Fibroblast of lung (primary cell): ENCODE measurements around the gene PCED1A. TPM values are rescaled to one million over a fixed set of nuclear protein-coding genes. Genes with fewer than 3 reads are reported as not detected.
A peak's percentile ranks its signal among the peaks of the same experiment; 100 is the strongest.

Experiments used
- DNase-seq, 2 donors: peaks; one replicate each; pipeline versions ENCODE4 v3.0.0 to v3.0.0-alpha.2; 2010; ENCODE audit warnings: low read depth in 2 of 2
- H2AFZ ChIP-seq: 2 replicates; pipeline ENCODE4 v1.5.1; 2012; ENCODE audit warnings: low read length, control low read depth, inconsistent platforms
- H3K27ac ChIP-seq: 2 replicates; pipeline ENCODE4 v1.5.1; 2011; ENCODE audit warnings: low read length, control low read depth; ENCODE audit not compliant: insufficient read depth
- H3K27me3 ChIP-seq: 2 replicates; pipeline ENCODE4 v1.5.1; 2011; ENCODE audit warnings: mild to moderate bottlenecking, low read length; ENCODE audit not compliant: control insufficient read depth, insufficient read depth
- H3K36me3 ChIP-seq: 2 replicates; pipeline ENCODE4 v1.5.1; 2011; ENCODE audit warnings: low read length; ENCODE audit not compliant: control insufficient read depth, insufficient read depth
- H3K4me1 ChIP-seq: 2 replicates; pipeline ENCODE4 v1.5.1; 2011; ENCODE audit warnings: low read length; ENCODE audit not compliant: control insufficient read depth, insufficient read depth; ENCODE audit errors: extremely low read depth
- H3K4me2 ChIP-seq: 2 replicates; pipeline ENCODE4 v1.5.1; 2011; ENCODE audit warnings: low read length, control low read depth; ENCODE audit not compliant: insufficient read depth; ENCODE audit errors: extremely low read depth
- H3K4me3 ChIP-seq, 4 experiments: fragments of 200-600 bp in 1 of 4; sonication (generic) in 1 of 4; replicated peaks in 1 of 4; 2 replicates each; pipeline ENCODE4 v1.5.1; 2011 to 2016; ENCODE audit warnings: low read length in 4 of 4, low read depth in 3 of 4, mild to moderate bottlenecking in 3 of 4, control low read depth in 2 of 4, inconsistent platforms in 1 of 4, mixed read lengths in 1 of 4; ENCODE audit not compliant: insufficient read depth in 1 of 4; ENCODE audit errors: control extremely low read depth in 1 of 4
- H3K79me2 ChIP-seq: 2 replicates; pipeline ENCODE4 v1.5.1; 2012; ENCODE audit warnings: mild to moderate bottlenecking, low read length, inconsistent platforms; ENCODE audit not compliant: control insufficient read depth, insufficient read depth
- H3K9ac ChIP-seq: 2 replicates; pipeline ENCODE4 v1.5.1; 2011; ENCODE audit warnings: mild to moderate bottlenecking, low read length, control low read depth; ENCODE audit not compliant: insufficient read depth
- H3K9me3 ChIP-seq: 2 replicates; pipeline ENCODE4 v1.5.1; 2012; ENCODE audit warnings: low read depth, low read length; ENCODE audit not compliant: control insufficient read depth, insufficient read depth
- H4K20me1 ChIP-seq: 2 replicates; pipeline ENCODE4 v1.5.1; 2011; ENCODE audit warnings: low read length; ENCODE audit not compliant: control insufficient read depth, insufficient read depth; ENCODE audit errors: extremely low read depth
- EZH2 ChIP-seq: IDR thresholded peaks from 2 replicates; pipeline ENCODE4 v1.5.1; 2012; ENCODE audit warnings: low read length, control low read depth, mild to moderate bottlenecking; ENCODE audit errors: missing control alignments
- polyA plus RNA-seq, 2 donors: library from polyadenylated mRNA; depleted of rRNA in 1 of 2; stranded (reverse) in 1 of 2; unstranded in 1 of 2; fragments of >200 nt; gene quantifications; 2 replicates each; pipeline ENCODE4 v1.2.1, GENCODE V29; 2011 to 2012; ENCODE audit warnings: missing spikeins in 1 of 2
- total RNA-seq: library from RNA; depleted of rRNA; stranded (reverse); fragments of >200 nt; gene quantifications from 2 replicates; pipeline ENCODE4 v1.2.1, GENCODE V29; 2014
- TF ChIP-seq, protein P1 (sequence below), 2 donors: IDR thresholded peaks in 1 of 2; conservative IDR thresholded peaks in 1 of 2; 1 replicate in 1 of 2; 2 replicates in 1 of 2; pipeline ENCODE4 v1.5.1; 2011 to 2012; ENCODE audit warnings: low read length in 2 of 2, control low read depth in 1 of 2, inconsistent platforms in 1 of 2, low read depth in 1 of 2, mild to moderate bottlenecking in 1 of 2

The PCED1A gene
- total and polyA plus RNA-seq, 2 donors (not counting 1 experiment from before 2014, with no cell fraction given) = 16.4 to 26.4 TPM

DNA sequence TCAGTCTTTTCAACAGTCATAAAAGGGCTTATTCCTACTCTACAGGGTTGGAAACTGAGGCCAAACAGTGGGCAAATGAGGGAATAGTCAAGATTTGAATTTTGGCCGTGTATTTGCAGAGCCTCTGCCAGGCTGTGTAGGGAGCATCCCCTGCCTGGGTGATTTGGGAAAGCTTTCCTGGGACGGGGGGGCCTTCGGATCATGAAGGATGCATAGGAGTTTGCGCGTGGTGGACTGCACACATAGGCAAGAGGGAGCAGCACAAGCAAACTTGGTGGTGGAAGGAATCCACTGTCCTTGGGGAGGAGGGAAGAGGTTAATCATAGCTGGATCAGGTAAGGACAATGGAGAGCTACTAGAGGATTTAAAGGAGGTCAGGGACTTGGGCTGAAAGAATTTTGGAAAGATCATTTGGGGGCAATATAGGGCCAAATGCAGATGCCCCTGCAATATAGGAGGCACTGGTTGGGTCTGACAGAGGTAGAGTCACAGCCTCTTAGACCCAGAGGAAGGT is 35.3 kb upstream of the PCED1A start:
- DNase-seq = no peak

DNA sequence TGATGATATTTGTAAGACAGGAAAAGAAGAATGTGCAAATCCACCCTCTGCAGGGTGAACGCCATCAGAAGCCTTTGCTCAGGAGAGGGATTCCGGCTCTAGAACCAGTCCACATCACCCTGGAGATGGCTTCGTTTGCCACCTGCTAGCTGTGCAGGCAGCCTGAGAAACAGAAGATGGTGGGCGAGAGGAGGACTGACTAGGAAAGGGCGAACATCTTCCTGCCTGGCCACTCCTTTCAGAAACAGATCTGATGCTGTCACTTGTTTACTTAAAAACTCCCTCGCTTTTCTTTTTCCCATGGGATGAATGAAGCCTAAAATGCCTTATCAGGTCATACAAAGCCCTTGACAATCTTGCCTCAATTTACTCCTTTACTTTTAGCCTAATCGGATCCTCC is 34.0 kb upstream of the PCED1A start:
- H3K4me3 ChIP-seq = peak overlapping the region; percentile 76 to 89 (median 87)
- H3K36me3 ChIP-seq = peaks cover 1% of the 10 kb centered on the region
- H3K27ac ChIP-seq = no peak overlapping the region
- no peak for DNase-seq
- H3K79me2 ChIP-seq = peaks cover 28% of the 10 kb centered on the region
- TF ChIP-seq EZH2 = no peak
- TF ChIP-seq, protein P1, sequence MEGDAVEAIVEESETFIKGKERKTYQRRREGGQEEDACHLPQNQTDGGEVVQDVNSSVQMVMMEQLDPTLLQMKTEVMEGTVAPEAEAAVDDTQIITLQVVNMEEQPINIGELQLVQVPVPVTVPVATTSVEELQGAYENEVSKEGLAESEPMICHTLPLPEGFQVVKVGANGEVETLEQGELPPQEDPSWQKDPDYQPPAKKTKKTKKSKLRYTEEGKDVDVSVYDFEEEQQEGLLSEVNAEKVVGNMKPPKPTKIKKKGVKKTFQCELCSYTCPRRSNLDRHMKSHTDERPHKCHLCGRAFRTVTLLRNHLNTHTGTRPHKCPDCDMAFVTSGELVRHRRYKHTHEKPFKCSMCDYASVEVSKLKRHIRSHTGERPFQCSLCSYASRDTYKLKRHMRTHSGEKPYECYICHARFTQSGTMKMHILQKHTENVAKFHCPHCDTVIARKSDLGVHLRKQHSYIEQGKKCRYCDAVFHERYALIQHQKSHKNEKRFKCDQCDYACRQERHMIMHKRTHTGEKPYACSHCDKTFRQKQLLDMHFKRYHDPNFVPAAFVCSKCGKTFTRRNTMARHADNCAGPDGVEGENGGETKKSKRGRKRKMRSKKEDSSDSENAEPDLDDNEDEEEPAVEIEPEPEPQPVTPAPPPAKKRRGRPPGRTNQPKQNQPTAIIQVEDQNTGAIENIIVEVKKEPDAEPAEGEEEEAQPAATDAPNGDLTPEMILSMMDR (conservative IDR thresholded peaks at IDR 0.05 in 1 of 2, IDR thresholded peaks at IDR 0.05 in 1 of 2; ENCODE audit: low read depth in 1 of 2, low read length in 2 of 2) = no peak
- peak overlapping the region; percentile 86 for H3K4me2 ChIP-seq
- no peaks in the 10 kb centered on the region for H3K9me3 ChIP-seq
- H4K20me1 ChIP-seq = no peaks in the 10 kb centered on the region
- peaks cover 15% of the 10 kb centered on the region for H3K4me1 ChIP-seq
- H3K9ac ChIP-seq = peak overlapping the region; percentile 34
- H2AFZ ChIP-seq = no peak overlapping the region
- H3K27me3 ChIP-seq = no peaks in the 10 kb centered on the region

More for the DNA sequence above, 35.3 kb upstream of the PCED1A start:
- TF ChIP-seq EZH2 = no peak
- TF ChIP-seq, protein P1 (conservative IDR thresholded peaks at IDR 0.05 in 1 of 2, IDR thresholded peaks at IDR 0.05 in 1 of 2; ENCODE audit: low read depth in 1 of 2, low read length in 2 of 2) = no peak
- H3K4me1 ChIP-seq = peaks cover 13% of the 10 kb centered on the region
- H3K9ac ChIP-seq = no peak overlapping the region
- peaks cover 39% of the 10 kb centered on the region for H3K79me2 ChIP-seq
- H3K36me3 ChIP-seq = peaks cover 1% of the 10 kb centered on the region
- no peaks in the 10 kb centered on the region for H3K27me3 ChIP-seq
- no peak overlapping the region for H3K27ac ChIP-seq
- H3K4me2 ChIP-seq = no peak overlapping the region
- no peak overlapping the region for H3K4me3 ChIP-seq
- H4K20me1 ChIP-seq = no peaks in the 10 kb centered on the region
- H3K9me3 ChIP-seq = no peaks in the 10 kb centered on the region
- H2AFZ ChIP-seq = no peak overlapping the region

DNA sequence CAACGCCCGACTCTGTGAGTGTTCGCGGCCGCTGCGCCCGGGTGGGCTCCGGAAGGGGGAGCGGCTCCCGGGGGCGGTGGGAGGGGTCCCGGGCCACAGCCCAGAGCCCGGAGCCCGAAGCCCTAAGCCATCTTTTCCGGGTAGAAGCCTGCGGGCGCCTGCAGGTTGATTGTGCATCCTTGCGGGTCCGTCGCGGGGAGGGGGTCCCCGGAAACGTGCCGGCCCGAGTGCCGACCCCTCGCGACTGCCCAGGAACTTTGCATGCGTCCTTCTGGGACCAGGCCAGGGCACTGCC is 33.2 kb upstream of the PCED1A start:
- H2AFZ ChIP-seq = no peak overlapping the region
- H3K9me3 ChIP-seq = no peaks in the 10 kb centered on the region
- peak overlapping the region; percentile 52 for H3K27ac ChIP-seq
- H3K9ac ChIP-seq = peak overlapping the region; percentile 80
- H3K4me2 ChIP-seq = peak overlapping the region; percentile 86
- peak in 1 of 2 donors; percentile 47 for DNase-seq
- peak overlapping the region; percentile 76 to 89 (median 87) for H3K4me3 ChIP-seq
- TF ChIP-seq EZH2 = no peak
- TF ChIP-seq, protein P1 (conservative IDR thresholded peaks at IDR 0.05 in 1 of 2, IDR thresholded peaks at IDR 0.05 in 1 of 2; ENCODE audit: low read depth in 1 of 2, low read length in 2 of 2) = no peak
- H3K4me1 ChIP-seq = peaks cover 10% of the 10 kb centered on the region
- H4K20me1 ChIP-seq = no peaks in the 10 kb centered on the region
- H3K79me2 ChIP-seq = peaks cover 25% of the 10 kb centered on the region
- H3K36me3 ChIP-seq = peaks cover 1% of the 10 kb centered on the region
- H3K27me3 ChIP-seq = no peaks in the 10 kb centered on the region
